KOPT-K1 (cell line): ENCODE data around the gene DDX51.
A peak's percentile ranks its signal among the peaks of the same experiment; 100 is the strongest.

ENCODE experiments used
- H3K27ac ChIP-seq: fragments of 200-600 bp; sonication (generic); 2 replicates; pipeline ENCODE4 v1.5.1; 2016; ENCODE audit warnings: antibody characterized with exemption, mild to moderate bottlenecking, low read depth, low read length; ENCODE audit not compliant: poor library complexity, severe bottlenecking
- H3K36me3 ChIP-seq: fragments of 200-600 bp; sonication (generic); 2 replicates; pipeline ENCODE4 v1.5.1; 2017; ENCODE audit warnings: antibody characterized with exemption, mild to moderate bottlenecking, low read length, moderate library complexity; ENCODE audit not compliant: insufficient read depth
- H3K9me3 ChIP-seq: fragments of 200-600 bp; sonication (generic); 2 replicates; pipeline ENCODE4 v1.5.1; 2017; ENCODE audit warnings: antibody characterized with exemption, low read length, mild to moderate bottlenecking; ENCODE audit not compliant: insufficient read depth, poor library complexity, severe bottlenecking

The DDX51 gene

DNA sequence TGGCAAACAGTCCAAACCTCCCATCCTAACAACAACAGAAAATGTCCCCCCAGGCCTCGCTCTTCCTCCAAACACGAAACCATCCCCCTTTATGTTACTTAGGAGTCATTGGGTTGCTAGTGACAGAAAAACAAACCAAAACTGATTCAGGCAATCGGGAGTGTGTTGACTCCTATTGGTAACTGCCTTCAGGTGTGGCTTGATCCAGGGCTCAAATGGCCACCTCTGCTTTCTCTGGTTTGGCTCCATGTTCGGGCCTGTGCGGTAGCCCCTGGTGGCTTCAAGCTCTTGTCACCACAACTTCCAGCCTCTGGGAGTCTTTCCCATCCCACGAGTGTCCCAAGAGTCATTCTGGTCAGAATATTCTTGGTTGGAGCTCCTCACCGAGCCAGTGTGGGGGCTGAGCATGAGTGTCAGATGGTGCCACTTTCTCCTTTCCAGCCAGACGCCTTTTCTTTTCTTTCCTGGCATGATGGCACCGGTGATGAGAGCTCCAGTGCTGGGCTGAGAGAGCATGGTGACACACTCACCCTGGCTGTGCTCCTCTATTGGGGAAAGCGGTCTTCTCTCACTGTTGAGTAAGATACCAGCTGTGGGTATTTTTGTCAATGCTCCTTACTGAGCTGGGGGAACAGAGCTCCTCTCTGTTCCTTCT, 38.7 kb upstream of the DDX51 start:
- Histone ChIP-seq H3K9me3 (no peaks in the 10 kb centered on the region), H3K36me3 (no peaks in the 10 kb centered on the region), H3K27ac (no peak overlapping the region)

DNA sequence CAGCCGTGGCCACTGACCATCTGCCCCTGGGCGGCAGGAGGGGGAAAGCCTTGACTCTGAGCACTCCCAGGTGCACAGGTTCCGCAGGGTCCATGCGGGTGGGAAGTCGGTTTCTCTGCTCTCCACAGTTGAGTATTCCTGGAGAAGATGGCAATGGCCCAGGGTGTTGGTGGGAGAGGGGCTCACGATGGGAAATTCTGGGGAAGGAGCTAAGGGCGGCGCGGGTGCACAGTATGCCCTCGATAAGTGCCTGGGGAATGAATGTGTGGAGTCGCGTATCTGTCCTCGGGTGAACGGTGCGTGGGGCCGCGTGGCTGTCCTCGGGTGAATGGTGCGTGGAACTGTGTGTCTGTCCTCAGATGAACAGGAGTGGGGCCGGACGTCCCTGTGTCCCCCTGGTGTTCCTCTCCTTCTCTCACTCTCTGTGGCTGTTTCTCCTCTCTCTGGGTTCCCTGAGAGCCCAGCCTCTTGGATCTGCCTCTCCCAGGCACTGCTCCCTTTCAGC, 38.1 kb upstream of the DDX51 start:
- H3K9me3 ChIP-seq, result no peaks in the 10 kb centered on the region
- H3K36me3 ChIP-seq, result no peaks in the 10 kb centered on the region
- no peak overlapping the region for H3K27ac ChIP-seq

DNA sequence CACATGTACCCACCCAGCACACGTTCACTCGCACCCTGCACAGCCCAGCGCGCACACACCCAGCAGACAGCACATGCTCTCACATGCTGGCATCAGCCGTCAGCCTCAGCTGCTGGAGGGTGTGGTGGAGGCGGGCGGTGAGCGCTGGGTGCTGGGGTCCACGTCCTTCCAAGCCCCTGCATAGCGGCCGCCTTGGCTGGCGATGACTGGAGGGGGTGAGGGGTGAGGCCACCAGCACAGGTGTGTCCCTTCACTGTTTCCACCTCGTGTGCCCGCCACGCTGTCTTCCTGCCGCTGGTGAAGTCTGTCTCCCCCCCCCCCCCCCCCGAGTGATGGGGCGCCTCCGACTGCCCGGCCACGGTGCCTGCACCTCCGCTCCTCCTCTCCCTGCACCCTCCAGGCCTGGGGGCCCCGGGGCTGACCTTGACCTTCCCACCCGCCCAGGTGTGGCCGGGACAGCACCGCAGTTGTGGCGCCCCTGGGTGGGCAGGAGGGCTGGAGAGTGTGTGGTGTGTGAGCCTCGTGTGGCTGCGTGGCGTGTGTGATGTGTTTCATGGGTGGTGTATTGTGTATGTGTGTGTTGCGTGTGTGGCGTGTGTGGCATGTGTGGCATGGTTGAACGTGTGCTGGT, 37.6 kb upstream of the DDX51 start:
- H3K27ac ChIP-seq, result no peak overlapping the region
- H3K36me3 ChIP-seq, result no peaks in the 10 kb centered on the region
- no peaks in the 10 kb centered on the region for H3K9me3 ChIP-seq

DNA sequence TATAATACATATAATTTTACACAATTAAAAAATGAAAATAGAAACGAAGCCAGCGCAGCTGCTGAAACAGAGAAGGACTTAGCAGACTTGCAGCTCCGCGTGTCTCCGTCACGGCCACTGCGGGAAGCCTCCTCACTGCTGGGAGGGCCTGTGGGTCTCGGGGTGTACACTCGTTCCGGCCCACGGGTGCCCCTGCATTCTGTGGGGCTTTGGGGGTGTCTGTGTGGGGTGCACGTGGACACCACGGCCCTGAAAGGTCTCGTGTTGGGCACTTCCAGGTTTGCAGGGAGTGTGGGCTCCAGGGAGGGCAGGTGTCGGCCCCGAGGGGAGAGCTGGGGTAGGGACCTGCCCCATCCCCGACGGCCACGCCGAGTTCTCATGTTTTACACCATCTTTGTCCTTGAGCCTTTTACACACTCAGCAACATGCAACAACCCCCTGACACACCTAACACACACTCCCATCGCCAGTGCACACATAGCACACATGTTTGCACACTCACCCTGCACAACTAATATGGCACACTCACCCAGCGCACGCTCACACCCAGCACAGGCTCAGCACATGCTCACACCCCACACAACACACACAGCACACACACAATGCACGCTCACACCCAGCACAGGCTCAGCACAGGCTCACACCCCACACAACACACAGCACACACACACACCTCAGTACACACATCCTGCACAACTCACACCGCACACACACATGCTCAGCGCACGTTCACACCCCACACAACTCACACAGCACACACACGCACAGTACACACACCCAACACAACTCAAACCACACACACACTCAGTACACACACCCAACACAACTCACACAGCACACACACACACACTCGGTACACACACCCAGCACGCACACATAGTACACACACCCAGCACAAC, 36.8 kb upstream of the DDX51 start:
- no peaks in the 10 kb centered on the region for H3K36me3 ChIP-seq
- no peaks in the 10 kb centered on the region for H3K9me3 ChIP-seq
- H3K27ac ChIP-seq, result no peak overlapping the region

DNA sequence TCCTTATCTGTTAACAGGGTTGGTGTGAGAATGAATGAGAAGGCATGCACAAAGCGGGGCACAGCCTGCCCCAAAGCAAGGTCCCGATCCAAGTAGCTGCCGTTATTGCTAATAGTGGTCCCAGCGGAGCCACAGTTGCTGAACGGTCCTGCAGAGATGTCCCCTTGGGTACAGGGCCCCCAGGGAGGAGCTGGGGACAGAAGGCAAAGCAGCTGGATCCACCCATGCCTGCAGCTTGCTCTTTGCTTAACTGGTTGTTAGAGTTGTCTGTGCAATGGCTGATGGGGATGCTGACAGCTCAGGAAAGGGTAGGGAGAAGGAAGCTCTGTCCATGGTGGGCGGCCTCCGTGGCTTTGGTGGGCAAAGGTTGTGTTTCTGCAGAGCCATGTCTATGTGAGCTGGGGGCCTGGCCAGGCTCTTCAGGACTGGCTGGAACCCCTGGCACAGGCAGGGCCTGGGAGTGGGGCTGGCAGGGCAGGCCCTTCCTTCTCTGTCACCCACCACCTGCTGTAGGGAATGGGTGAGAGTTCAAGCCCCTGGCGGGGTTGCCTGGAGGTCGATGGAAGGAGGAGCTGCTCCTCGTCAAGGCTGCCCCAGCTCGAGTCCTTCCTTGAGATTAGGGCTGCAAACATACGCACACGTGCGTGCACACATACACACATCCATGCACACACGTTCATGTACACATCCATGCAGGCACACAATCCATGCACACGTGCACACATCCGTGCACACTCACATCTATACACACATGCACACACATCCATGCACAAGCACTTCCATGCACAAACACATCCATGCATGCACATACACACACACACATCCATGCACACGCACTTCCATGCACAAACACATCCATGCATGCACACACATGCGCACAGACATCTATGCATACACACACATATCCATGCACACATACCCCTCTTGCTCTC, 35.6 kb upstream of the DDX51 start:
- Histone ChIP-seq H3K27ac (peak overlapping the region; percentile 38), H3K9me3 (no peaks in the 10 kb centered on the region), H3K36me3 (no peaks in the 10 kb centered on the region)

DNA sequence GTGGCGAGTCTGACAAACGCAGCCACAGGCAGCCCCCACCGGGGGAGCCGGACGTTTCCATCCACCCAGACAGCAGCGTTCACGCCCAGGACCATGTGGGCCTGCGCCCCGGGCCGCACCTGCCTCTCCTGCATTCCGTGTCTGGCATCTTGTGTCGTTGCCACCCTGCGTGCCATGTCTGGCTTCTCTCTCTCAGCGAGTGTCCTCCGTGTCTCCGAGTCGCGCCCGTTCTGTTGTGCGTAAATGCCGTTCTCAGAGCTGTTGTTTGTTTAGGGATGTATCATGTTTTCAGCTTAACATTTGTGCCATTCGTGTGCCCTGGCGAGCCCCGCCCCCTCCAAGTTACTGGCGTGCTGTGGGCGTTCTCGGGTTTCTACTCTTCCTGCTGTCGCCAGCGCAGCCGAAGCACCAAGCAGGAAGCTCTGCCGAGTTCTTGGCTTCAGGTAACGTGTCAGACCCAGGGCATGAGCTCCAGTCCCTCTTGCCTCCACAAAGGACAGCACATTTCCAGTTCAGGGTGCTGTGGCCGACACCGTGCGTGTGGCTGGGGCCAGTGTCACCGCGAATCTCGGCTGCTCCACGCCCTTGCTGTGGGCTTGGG, 34.8 kb upstream of the DDX51 start:
- Histone ChIP-seq H3K9me3 (no peaks in the 10 kb centered on the region), H3K27ac (peak overlapping the region; percentile 38), H3K36me3 (no peaks in the 10 kb centered on the region)

DNA sequence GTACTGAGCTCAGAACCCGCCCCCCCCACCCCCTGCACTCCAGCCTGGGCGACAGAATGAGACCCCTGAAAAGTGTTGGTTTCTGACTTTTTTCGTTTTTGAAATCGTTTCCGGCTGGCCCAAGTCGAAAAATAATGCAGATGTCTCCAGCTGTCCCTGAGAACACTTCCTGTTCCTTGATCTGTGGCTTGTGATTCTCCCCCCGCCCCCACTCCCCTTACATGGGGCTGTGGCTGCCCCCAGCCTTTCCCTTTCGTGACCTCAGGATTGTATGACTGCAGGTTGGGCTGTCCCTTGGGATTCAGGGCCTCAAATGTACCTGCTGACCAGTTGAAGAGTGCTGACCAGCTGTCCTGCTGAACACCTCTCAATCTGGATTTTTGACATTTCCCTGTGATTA, 34.2 kb upstream of the DDX51 start:
- peak overlapping the region; percentile 38 for H3K27ac ChIP-seq
- no peaks in the 10 kb centered on the region for H3K9me3 ChIP-seq
- no peaks in the 10 kb centered on the region for H3K36me3 ChIP-seq

DNA sequence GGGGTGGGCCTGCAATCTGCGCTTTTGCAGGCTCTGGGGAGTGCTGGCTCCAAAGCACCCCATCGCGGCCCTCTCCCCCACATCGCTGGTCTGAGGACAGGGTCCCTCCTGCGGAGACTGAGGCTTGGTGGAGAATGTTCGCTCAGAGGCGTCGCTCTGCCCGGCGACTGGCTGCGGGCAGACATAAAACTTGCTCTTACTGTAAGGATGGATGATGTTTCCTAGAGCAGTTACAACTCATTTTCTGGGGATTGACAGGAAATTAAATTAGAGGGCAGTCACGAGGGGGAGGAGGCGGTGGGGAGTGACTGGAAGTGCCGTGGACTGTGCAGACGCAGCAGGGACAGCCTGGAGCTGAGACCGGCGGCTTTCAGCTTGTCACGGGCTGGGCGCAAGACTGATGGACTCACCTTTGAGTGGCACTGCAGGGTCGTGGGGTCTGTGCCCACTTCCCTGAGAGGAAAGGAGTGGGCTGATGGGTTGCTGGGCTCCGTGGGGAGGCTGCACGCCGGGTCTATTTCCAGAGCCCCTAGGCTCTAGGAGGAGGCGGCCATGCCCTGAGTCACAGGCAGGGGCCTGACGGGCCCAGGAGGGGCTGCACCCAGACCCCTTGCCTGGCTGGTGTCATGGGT, 32.9 kb upstream of the DDX51 start:
- Histone ChIP-seq H3K27ac (no peak overlapping the region), H3K9me3 (no peaks in the 10 kb centered on the region), H3K36me3 (no peaks in the 10 kb centered on the region)

DNA sequence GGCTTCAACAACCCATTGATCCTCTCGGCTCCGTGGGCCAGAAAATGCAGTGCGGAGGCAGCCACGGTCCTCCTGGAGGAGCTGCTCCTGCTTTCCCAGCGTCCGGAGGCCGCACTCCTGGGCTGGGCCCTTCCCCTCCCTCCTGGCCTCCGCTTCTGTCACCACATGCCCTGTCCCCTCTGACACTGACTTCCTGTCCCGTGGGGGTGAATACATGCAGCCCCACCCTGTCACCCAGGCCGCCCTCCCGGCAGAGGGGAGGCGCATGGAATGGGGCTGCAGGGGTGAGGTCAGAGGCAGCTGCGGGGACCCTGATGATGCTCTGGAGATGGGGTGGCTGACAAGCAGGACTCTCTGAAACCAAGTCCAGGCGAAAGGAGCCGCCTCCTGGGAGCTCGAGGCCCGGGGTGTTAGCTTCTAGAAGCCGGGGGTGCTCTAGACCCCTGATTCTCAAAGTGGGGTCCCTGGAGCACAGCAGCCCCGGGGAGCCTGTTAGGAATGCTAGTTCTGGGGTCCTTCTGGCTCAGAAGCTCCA, 32.3 kb upstream of the DDX51 start:
- Histone ChIP-seq H3K27ac (no peak overlapping the region), H3K36me3 (no peaks in the 10 kb centered on the region), H3K9me3 (no peaks in the 10 kb centered on the region)

DNA sequence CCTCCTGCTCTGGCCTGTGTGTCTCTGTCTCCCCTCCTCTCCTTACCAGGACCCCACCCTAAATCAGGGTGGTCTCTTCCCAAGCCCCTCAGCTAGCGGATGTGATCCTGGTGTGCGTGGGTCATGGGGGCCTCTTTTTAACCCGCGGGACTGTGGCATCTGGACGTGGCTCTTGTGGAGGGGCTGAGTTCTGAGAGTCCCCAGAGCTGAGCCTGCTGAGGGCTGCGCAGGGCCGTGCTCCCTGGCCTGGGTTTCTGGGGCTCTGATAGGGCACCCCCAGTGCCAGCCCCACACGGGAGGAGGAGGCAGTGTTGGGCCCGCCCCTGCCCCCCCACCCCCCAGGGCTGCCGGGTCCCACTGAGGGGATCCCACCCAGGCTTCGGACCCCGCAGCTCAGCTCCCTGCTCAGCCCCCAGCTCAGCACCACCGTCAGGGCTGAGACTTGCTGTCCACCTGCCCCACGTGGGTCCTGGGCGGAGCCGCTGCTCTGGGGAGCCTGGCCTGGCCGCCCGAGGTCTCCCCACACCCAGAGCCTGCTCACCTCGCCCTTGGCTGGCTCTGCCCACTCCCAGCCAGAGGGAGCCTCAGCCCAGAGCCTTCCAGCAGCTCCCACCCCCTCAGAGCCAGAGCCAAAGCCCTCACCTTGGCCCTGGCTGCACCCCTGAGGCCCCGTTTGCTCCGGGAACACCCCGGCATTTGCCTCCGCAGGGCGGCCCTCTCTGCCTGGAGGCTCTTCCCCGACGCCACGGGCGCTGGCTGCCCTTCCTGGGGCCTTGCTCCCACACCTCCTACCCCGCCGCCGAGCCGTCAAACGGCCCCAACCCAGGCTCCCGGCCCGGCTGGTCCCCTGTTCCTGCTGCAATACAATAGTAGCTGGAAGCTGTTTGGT, 31.6 kb upstream of the DDX51 start:
- Histone ChIP-seq H3K36me3 (no peaks in the 10 kb centered on the region), H3K27ac (no peak overlapping the region), H3K9me3 (no peaks in the 10 kb centered on the region)

DNA sequence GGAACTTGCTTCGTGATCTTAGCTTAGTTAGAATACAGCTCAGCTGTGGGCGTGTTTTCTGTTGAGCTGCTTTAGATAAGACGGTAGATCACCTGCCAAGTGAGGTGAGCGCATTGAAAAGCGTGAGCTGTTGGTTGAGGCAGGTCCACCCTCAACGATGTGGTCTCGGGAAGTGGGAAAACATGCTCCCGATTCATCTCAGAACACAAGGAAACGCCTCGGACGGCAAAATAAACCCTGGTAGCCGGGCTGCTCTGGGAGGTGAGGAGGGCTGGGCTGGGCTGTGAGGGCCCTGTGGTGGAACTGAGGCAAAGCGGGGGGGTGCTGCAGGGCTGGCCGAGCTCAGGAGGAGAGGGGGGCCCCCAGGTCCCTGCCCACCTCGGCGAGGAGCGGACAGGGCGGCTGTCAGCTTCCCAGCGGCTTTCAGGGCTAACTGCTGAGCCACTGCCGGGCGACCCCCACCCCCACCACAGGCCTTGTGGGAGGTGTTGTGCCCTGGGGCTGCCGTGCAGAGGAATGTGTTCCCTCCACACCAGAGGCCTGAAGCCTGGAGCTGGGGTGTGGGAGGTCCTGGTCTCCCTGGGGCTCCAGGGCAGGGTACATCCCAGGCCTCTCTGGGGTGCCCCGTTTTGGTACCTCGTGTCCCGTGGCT, 30.8 kb upstream of the DDX51 start:
- Histone ChIP-seq H3K36me3 (no peaks in the 10 kb centered on the region), H3K27ac (no peak overlapping the region), H3K9me3 (no peaks in the 10 kb centered on the region)

DNA sequence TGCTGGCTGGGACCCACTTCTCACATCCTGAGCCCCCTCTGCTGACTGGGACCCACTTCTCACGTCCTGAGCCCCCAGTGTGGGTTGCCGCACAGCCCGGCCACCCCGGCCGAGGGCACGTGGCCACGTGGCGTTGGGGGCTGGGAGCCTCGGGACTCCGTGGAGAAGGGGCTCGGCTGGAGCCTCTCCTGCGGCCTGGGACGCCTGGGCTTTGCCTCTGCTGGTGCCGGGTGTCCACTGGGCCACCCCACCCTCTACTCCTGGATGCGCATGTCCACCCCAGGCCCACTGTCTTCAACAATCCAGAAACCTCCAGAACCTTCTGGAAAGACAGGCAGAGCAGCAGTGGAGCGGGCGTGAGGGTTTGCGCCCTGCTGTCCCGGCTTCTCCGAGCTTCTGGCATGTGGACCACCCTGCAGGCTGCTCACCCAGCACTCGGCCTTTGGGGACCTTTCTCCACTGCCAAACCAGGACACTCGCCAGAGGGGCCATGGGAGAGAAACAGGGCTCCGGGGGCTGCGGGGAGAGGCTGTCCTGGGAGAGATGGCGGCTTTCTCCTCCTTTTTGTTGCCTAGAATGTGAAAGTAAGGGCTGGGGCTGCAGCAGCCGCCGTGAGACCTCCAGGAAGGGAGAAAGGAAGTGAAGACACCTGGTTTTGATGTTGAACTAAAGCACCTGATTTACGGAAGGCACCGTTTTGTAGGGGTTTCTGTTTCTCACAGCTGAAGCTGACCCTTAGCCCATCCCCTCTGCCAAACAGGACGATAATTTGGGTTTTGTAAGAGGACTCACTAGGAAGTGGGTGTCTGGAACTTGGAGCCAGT, 30.1 kb upstream of the DDX51 start:
- H3K9me3 ChIP-seq, result no peaks in the 10 kb centered on the region
- no peaks in the 10 kb centered on the region for H3K36me3 ChIP-seq
- no peak overlapping the region for H3K27ac ChIP-seq
